GM21619 (cell line): ENCODE results near the gene GGA1.
"Not testable (repeated sequence)": the region's sequence is repeated elsewhere in the genome, so short reads cannot be mapped to it uniquely, and the experiment has no call there.

Experiments
- ATAC-seq: cut with Tn5 transposase; IDR thresholded peaks from one replicate; pipeline ENCODE4 v1.9.1; 2021; ENCODE audit not compliant: unreplicated experiment

The GGA1 gene

DNA sequence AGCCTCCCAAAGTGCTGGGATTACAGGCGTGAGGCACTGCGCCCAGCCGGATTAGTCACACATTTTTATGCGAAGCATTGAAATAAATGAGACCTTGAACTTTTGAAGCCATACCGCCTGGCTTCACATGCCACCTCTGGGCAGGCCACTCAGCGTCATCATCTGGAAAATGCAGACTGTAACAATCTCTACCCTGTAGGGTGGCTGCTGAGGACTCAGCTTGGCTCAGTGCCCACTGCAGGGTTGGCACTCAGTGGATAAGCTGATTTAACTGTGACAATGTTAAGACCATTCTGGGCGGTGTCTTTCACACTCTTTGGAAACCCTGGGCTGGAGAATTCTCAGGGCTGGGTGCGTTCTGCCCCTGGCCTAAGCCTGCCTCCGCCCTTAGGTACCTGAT lies 39.3 kb downstream of the GGA1 start:
- no peak for ATAC-seq

DNA sequence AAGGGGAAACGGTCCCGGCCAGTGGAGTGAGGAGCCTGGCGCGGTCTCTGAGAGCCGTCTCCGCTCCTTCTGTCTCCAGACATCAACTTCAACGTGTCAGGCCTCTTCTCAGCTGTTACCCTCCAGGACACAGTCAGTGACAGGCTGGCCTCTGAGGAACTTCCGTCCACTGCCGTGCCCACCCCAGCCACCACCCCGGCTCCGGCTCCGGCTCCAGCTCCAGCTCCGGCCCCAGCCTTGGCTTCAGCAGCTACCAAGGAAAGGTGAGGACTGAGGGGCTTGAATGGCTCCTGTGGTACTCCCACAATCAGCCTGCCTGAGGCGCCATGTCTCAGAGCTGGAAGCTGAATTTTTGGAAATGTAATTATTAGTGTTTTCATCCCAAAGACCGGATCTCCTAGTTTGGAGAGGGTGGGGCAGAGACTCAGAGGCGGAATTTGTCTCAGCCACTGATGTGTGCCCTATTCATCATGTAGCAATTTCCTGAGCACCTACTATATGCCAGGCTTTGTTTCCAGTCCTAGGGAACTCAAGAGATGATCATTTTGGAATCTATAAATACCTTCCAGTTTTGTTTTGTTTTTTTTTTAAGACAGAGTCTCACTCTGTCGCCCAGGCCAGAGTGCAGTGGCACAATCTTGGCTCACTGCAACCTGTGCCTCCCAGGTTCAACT lies 42.0 kb downstream of the GGA1 start:
- no peak for ATAC-seq

DNA sequence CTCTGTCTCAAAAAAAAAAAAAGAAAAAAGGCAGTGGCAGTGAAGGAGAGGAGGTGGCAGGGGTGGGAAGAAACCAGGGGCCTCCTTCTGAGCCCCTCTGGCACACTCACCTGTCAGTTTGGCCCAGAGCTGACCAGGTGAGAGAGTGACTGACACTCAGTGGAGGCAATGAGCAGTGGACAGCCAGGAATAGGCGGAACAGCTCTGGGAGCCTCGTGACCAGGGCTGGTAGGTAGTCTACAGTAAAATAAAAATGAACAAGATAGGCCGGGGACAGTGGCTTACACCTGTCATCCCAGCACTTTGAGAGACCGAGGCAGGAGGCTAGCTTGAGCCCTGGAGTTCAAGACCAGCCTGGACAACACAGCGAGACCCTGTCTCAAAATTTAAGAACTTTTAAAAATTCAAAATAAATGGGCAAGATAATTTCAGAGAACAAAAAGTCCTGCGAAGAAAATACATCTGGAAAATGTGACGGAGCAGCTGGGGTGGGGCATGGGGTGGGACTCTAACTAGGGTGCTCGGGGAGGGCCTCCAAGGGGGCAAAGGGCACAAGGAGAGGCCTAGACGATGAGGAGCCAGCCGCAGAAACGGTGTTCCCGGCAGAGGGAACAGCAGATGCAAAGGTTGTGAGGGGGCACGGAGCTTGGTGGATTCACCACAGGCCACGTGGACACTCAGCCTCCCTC lies 46.1 kb downstream of the GGA1 start:
- ATAC-seq: no peak

DNA sequence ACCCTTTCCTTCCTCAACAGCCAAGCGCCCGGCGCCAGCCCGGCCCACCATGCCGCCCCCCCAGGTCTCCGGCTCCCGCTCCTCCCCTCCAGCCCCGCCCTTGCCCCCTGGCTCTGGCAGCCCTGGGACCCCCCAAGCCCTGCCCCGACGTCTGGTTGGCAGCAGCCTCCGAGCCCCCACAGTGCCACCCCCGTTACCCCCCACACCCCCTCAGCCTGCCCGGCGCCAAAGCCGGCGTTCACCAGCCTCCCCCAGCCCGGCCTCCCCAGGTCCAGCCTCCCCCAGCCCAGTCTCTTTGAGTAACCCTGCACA lies 46.6 kb downstream of the GGA1 start:
- ATAC-seq: no peak

DNA sequence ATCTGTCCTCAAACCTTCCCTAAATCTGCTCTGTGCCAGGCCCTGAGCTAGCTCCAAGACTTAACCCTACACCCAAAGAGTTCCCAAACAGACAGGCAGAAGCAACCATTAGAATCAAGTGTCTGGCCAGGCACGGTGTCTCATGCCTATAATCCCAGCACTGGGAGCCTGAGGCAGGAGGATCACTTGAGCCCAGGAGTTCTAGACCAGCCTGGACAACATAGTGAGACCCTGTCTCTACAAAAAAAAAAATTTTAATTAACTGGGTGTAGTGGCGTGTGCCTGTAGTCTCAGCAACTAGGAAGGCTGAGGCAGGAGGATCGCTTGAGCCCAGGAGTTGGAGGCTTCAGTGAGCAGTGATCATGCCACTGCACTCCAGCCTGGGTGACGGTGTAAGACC lies 47.9 kb downstream of the GGA1 start:
- ATAC-seq: not testable (repeated sequence)

DNA sequence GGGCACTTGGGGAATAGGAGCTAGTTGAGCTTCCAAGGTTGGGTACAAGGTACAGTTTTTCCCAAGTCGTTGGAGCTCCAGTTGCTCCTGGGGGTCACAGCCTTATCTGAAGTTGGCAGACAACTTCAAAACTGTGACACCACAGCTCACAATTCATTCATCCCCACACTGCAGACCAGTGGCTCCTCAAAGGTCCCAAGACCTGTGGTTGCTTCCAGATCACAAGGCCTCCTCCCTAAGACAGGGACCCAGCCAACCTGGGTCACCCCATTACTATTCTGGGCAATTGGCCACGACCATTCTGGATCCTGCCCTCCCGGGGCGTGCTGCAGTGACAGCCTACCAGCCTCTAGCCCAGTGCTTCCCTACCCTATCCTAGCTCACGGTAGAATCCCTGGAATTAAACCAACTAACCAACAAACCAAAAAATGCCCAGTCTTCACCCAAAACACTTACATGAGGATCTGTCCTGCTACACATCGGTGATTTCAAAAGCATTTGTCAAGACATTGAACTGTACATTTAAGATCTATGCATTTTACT lies 49.0 kb downstream of the GGA1 start:
- no peak for ATAC-seq

DNA sequence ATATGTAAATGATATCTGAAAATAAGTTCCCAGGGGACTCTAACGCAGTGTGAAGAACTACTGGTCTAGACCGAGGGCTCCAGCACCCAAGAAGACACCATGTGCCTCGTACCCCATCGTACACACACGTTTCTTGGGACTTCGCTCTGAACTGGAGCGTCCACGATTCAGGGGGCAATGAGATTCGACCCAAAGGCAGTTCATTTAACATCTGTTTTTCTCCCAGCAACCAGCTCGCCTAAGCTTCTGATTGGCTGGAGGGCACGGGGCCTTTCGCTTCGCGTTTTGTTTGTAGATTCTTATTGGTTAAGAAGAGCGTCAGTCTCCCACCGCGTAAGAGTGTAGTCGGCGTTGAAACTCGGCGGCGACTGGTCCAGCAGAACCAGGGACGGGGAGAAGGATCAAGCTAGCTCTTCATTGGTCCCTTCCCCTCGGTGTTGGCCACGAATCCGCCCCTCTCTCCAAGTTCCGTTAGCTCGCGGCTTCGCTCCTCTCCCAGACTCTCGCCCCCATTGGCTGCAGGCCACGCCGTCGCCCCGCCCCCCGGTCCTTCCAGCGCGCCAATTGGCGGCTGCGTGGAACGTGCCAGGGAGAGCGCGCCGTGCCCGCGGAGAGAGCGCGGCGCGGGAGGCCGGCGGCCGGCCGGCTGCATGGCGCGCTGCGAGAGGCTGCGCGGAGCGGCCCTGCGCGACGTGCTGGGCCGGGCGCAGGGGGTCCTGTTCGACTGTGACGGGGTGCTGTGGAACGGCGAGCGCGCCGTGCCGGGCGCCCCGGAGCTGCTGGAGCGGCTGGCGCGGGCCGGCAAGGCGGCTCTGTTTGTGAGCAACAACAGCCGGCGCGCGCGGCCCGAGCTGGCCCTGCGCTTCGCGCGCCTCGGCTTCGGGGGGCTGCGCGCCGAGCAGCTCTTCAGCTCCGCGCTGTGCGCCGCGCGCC lies 49.8 kb downstream of the GGA1 start, which contains the start of gene PDXP:
Gene PDXP, plus strand, starts transcription at position 591 of the 933 bp plus-strand sequence. Its CDS starts 60 bp downstream, at position 651.
- ATAC-seq: peak; percentile 87

DNA sequence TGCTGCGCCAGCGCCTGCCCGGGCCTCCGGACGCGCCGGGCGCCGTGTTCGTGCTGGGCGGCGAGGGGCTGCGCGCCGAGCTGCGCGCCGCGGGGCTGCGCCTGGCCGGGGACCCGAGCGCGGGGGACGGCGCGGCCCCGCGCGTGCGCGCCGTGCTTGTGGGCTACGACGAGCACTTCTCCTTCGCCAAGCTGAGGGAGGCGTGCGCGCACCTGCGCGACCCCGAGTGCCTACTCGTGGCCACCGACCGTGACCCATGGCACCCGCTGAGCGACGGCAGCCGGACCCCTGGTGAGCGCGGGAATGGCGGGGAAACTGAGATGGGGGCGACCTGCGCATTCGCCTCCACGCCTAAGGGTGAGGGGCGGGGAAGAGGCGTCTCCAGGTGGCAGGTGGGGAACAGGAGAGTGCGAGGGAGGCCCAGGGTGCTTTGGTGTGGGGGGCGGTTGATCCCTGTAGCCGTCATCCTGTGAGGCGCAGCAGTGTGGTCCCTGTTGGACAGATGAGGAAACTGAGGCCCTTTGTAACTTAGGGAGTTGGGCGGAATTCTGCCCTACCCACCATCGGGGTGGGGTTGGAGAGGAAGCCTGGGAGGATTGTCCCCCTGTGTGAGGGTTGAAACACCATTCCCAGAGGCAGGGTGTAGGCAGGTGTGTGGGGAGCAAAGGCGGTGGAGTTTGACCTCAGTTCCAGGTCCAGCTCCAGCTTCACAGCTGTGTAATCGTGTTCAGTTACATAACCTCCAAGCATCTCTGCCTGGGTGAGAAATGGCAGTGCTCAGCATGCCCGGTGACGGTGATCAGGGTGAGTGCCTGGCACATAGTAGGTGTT lies 50.6 kb downstream of the GGA1 start:
- ATAC-seq: no peak

DNA sequence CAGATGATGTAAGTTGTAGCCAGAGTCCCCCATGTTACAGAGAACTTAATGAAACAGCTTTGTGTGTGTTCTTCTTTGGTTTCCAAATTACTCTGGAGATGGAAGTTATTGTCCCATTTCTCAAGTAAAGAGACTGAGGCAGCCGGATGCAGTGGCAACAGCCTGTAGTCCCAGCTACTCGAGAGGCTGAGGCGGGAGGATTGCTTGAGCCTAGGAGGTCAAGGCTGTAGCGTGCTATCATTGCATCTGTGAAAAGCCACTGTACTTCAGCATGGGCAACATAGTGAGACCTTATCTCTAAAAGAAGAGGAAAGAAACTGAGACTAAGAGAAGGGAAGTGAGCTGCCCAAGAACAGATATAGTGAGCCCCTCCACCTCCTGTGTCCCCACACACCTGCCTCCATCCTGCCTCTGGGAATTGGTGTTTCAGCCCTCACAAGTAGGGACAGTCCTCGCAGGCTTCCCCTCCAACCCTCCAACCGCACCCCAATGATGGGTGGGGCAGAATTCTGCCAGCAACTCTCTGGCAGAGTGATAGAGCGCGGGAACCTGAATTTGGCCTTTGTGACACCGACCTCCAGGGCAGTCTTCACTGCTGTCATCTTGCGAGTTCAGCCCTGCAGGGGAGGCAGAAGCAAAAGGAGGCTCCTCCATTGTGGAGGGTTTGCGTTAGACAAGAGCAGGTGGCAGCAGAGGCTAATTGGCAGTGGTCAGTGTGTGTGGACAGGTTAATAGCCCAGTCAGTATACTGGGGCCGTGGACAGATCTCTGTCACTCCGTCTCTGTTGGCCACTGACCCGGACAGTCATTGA lies 51.5 kb downstream of the GGA1 start:
- ATAC-seq: no peak

DNA sequence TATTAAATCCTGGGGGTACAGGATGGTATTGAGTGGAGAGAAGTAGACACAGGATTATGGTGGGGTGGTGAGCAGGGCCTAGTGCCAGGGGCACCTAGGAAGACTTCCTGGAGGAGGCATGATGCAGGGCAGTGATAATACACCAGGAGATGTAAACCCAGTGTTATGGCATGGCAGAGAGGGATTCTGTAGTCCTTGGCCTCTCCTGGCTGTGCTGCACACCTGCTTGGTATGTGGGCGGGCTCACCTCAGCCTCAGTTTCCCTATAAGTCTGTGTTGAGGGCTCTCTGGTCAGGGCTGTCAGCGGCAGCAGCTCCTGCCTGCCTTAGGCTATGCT lies 52.0 kb downstream of the GGA1 start:
- no peak for ATAC-seq

DNA sequence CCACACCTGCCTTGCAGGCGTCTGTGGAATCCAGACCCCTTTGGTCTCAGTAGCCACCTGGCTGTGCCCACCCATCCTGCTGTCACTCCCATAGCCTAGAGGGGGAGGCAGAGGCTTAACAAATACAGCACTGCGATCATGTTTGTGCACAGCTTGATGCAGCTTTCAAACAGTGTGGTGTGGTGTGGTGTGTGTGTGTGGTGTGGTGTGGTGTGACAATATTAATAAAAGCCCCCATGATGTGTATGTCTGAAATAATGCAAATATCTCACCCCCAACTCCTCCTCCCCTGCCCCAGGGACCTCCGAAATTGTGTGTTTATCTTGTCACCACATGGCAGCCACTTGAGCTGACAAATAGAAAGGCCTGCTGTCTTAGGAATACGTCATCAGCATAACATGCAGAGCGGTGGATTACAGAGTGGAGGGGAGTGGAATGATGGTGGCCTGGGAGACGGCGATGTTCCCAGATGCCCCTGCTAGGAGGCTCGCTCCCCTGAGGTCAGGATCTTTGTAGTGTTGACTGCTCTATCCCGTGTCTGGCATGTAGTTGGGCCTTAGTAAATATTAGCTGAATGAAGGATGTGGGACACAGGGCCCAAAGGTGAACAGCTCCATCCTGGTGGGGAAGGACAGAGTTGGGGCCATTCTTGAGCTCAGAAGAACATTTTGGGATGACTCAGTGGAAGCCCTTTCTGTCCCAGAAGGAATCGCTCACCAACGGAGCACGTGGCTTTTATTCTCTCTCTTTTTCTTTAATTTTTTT lies 52.7 kb downstream of the GGA1 start:
- ATAC-seq: no peak

DNA sequence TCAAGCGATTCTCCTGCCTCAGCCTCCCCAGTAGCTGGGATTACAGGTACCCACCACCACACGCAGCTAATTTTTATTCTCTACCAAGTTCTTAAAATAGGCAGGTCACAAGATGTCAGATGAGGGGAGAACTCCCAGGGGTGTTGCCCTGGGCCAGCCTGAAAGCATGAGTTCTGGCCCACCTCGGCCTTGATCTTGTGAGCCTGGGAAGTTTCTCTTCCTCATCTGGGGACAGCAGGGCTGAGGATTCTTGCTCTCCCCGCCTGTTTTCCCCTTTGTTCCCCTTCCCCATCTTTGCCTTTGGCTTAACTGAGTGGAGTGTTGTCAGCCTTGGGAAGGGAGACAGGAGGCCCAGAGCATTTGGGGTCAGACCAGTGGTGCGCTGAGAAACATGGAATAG lies 53.4 kb downstream of the GGA1 start:
- no peak for ATAC-seq

DNA sequence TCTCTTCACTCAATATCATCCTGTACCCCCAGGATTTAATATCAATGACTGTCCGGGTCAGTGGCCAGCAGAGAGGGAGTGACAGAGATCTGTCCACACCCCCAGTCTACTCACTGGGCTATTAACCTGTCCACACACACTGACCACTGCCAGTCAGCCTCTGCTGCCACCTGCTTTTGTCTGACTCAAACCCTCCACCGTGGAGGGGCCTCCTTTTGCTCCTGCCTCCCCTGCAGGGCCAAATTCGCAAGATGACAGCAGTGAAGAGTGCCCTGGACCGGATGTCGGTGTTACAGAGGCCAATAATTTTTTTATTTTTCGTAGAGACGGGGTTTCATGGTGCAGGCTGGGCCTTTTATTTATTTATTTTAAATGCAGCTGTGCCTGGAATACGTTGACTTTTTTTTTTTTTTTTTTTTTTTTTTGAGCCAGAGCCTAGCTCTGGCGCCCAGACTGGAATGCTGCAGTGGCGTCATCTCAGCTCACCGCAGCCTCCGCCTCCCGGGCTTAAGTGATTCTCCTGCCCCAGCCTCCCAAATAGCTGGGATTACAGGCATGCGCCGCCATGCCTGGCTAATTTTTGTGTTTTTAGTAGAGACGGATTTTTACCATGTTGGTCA lies 55.0 kb downstream of the GGA1 start:
- ATAC-seq: no peak

DNA sequence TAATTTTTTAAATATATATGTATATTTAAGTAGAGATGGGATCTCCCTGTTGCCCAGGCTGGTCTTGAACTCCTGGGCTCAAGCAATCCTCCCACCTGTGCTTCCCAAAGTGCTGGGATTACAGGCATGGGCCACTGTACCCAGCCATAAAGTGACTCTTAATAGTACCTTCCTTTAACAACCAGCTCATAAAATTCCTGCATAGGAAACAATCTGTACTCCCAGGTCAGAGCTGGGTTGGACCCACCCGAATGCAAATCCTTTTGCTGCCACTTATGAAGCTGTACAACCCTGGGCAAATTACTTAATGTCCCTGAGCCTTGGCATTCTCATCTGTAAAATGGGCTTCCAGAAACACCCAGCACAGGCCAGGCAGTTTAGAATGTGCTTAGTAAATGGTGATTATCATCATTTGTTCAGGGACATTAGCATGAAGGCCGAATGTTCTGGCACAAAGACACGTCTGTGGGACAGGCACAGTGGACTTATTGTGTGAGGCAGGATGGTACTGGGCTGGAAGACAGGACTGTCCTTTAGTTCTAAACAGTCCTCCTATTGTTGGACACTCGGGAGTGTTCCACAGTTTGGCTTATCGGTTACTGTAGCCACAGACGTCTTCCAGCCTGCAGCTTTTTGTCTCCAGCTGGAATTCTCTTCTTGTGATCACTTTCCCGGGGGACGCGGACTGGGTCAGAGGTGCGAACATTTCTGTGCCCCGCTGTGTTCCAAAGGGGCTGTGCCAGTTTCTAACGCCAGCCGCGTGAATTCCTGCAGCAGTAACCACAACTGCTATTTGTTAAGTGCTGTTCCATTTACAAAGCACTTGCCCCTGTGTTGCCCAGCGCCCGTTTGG lies 55.8 kb downstream of the GGA1 start:
- no peak for ATAC-seq

DNA sequence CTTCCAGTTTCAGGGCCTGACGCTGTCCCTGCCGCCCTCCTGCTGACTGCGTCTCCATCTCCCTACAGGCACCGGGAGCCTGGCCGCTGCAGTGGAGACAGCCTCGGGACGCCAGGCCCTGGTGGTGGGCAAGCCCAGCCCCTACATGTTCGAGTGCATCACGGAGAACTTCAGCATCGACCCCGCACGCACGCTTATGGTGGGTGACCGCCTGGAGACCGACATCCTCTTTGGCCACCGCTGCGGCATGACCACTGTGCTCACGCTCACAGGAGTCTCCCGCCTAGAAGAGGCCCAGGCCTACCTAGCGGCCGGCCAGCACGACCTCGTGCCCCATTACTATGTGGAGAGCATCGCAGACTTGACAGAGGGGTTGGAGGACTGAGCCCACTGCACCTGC lies 56.9 kb downstream of the GGA1 start:
- ATAC-seq: no peak

DNA sequence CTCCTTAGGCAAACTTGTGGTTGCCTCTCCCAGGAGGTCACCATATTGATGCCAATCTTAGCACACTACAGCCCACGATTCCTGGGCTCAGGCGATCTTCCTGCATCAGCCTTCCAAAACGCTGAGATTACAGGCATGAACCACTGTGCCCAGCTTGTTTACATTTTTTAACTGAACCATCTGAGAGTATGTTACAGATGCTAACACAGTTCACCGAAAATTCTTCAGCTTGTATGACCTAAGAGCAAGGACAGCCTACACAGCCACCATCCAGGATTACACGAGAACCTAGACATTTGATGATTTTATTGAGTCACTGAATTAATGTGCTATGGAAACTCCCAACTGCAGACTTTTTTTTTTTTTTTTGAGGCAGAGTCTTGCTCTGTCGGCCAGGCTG lies 61.0 kb downstream of the GGA1 start:
- ATAC-seq: no peak

DNA sequence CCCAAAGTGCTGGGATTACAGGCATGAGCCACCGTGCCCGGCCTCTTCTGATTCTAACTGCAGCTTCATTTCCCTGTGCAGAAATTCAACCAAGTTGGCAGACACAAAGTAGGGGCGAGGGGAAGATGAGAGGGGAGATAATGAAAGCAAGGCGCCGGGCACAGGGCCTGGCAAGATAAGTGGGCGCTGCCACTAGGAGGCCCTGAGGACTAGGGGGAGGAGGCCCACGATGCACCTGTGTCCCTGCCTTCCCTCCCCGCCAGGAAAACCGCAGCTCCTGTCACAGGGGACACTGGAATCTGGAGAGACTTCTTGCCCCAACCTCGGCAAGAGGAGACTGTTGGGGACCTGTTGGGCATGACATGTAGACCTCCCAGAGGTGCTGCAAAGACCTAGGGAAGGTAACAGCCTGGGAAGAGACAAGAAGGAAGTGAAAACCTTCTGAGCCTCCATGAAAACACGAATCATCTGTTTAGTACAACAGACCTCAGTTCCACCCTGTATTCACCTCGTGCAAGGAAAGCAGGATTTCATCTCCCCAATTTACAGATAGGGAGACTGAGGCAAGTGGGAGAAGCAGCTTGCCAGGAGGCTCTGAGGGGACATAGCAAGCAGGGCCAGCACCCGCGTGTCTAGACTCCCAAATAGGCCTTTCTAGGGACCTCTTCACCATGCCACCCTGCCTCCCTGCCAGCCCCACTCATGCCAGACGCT lies 63.7 kb downstream of the GGA1 start:
- ATAC-seq: no peak
